ENCODE measurements around the gene VIPR2. TPM values are rescaled to one million over a fixed set of nuclear protein-coding genes. Genes with fewer than 3 reads are reported as not detected.

The VIPR2 gene
- polyA plus RNA-seq, 3 donors: not detected

DNA sequence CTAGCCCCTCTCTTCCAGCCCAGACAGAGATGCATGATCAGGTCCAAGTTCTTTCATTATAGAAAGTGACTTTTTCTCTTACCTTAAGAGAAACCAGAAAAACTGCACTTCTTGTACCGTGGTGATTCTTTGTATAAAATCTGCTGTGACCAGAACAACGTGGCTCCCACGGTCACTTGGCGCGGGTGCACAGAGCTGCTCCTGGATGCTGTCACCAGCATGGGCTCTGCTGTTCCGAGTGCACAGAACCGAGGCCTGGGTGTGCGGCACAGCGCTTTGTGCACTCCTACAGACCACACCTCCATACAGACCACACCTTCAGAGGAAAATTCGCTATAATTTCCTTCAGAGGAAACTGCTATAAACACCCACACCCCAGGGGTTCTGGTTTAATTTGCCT lies 26.0 kb downstream of the VIPR2 start:
- DNase-seq: no peak
- no peaks in the 10 kb centered on the region for H3K36me3 Mint-ChIP-seq
- no peaks in the 10 kb centered on the region for H3K4me1 ChIP-seq (ENCODE audit: control insufficient read depth in 1 of 2, insufficient read depth in 2 of 2, low read length in 2 of 2)

DNA sequence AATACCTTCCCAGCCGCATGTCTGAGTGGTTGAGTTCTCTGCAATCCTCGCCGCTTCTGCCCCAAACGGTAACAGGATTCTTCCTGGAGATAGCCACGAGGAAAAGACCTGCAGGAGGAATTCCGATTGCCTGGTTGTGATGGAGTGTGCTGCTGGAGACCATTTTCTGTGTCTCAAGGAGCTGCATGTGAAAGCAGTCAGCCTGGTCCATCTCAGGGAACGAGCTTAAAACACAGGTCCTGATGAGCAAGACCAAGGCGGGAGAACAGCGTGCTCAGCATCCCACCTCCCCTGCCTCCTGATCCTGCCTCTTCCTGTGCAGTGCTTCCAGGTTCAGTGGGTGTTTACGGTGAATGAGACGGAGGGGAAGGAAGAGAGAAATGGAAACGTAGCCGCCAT lies 26.5 kb downstream of the VIPR2 start:
- Histone ChIP-seq H3K4me3 (replicated peaks in 1 of 3; ENCODE audit: low read depth in 2 of 3, low read length in 3 of 3) (no peak overlapping the region), H4K20me1 (ENCODE audit: insufficient read depth, low read length) (no peaks in the 10 kb centered on the region)
- no peak for DNase-seq

More for the DNA sequence above, 26.0 kb downstream of the VIPR2 start:
- Histone ChIP-seq H4K20me1 (ENCODE audit: insufficient read depth, low read length) (no peaks in the 10 kb centered on the region), H3K79me2 (ENCODE audit: insufficient read depth, low read length) (no peaks in the 10 kb centered on the region), H3K9ac (ENCODE audit: insufficient read depth, low read length, poor library complexity, severe bottlenecking) (no peak overlapping the region), H3K4me3 (replicated peaks in 1 of 3; ENCODE audit: low read depth in 2 of 3, low read length in 3 of 3) (no peak overlapping the region), H3K36me3 (replicated peaks in 1 of 2; ENCODE audit: control insufficient read depth in 1 of 2, insufficient read depth in 2 of 2, low read length in 2 of 2) (no peaks in the 10 kb centered on the region), H3K9me3 (replicated peaks in 1 of 2; ENCODE audit: control insufficient read depth in 1 of 2, insufficient read depth in 1 of 2, low read length in 2 of 2) (no peaks in the 10 kb centered on the region), H2AFZ (ENCODE audit: insufficient read depth, low read depth, low read length, poor library complexity, severe bottlenecking) (no peak overlapping the region), H3K27ac (ENCODE audit: low read depth in 1 of 2, low read length in 2 of 2) (no peak overlapping the region), H3K4me2 (replicated peaks; ENCODE audit: extremely low read depth, low read length, poor library complexity, severe bottlenecking) (no peak overlapping the region), H3K27me3 (ENCODE audit: control insufficient read depth in 2 of 2, insufficient read depth in 2 of 2, low read length in 2 of 2) (no peaks in the 10 kb centered on the region)
- intact Hi-C loops (cut with micrococcal nuclease): no loop called here
- H3K4me1 Mint-ChIP-seq: no peaks in the 10 kb centered on the region
- H3K27ac Mint-ChIP-seq: no peak overlapping the region
- 95% methylated on average over 6 of the region's 10 CpGs for WGBS (ENCODE audit: insufficient coverage)
- peaks cover 10 to 17% (median 13%) of the 10 kb centered on the region in 3 donors for H3K27me3 Mint-ChIP-seq (ENCODE audit: low read depth in 3 of 3)
- no peak overlapping the region for H3K4me3 Mint-ChIP-seq
- peaks cover 0 to 9% (median 0%) of the 10 kb centered on the region in 7 donors for H3K9me3 Mint-ChIP-seq
- TF ChIP-seq, protein P1, sequence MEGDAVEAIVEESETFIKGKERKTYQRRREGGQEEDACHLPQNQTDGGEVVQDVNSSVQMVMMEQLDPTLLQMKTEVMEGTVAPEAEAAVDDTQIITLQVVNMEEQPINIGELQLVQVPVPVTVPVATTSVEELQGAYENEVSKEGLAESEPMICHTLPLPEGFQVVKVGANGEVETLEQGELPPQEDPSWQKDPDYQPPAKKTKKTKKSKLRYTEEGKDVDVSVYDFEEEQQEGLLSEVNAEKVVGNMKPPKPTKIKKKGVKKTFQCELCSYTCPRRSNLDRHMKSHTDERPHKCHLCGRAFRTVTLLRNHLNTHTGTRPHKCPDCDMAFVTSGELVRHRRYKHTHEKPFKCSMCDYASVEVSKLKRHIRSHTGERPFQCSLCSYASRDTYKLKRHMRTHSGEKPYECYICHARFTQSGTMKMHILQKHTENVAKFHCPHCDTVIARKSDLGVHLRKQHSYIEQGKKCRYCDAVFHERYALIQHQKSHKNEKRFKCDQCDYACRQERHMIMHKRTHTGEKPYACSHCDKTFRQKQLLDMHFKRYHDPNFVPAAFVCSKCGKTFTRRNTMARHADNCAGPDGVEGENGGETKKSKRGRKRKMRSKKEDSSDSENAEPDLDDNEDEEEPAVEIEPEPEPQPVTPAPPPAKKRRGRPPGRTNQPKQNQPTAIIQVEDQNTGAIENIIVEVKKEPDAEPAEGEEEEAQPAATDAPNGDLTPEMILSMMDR (IDR thresholded peaks at IDR 0.05): no peak

More for the DNA sequence above, 26.5 kb downstream of the VIPR2 start:
- Histone ChIP-seq H3K9ac (ENCODE audit: insufficient read depth, low read length, poor library complexity, severe bottlenecking) (no peak overlapping the region), H3K79me2 (ENCODE audit: insufficient read depth, low read length) (no peaks in the 10 kb centered on the region), H3K4me1 (ENCODE audit: control insufficient read depth in 1 of 2, insufficient read depth in 2 of 2, low read length in 2 of 2) (no peaks in the 10 kb centered on the region), H2AFZ (ENCODE audit: insufficient read depth, low read depth, low read length, poor library complexity, severe bottlenecking) (no peak overlapping the region), H3K27me3 (ENCODE audit: control insufficient read depth in 2 of 2, insufficient read depth in 2 of 2, low read length in 2 of 2) (no peaks in the 10 kb centered on the region), H3K9me3 (replicated peaks in 1 of 2; ENCODE audit: control insufficient read depth in 1 of 2, insufficient read depth in 1 of 2, low read length in 2 of 2) (no peaks in the 10 kb centered on the region), H3K27ac (ENCODE audit: low read depth in 1 of 2, low read length in 2 of 2) (no peak overlapping the region), H3K36me3 (replicated peaks in 1 of 2; ENCODE audit: control insufficient read depth in 1 of 2, insufficient read depth in 2 of 2, low read length in 2 of 2) (no peaks in the 10 kb centered on the region), H3K4me2 (replicated peaks; ENCODE audit: extremely low read depth, low read length, poor library complexity, severe bottlenecking) (no peak overlapping the region)
- H3K4me3 Mint-ChIP-seq: no peak overlapping the region
- H3K9me3 Mint-ChIP-seq: peaks cover 0 to 9% (median 0%) of the 10 kb centered on the region in 7 donors
- TF ChIP-seq, protein P1 (IDR thresholded peaks at IDR 0.05): no peak
- intact Hi-C loops (cut with micrococcal nuclease): no loop called here
- H3K4me1 Mint-ChIP-seq: no peaks in the 10 kb centered on the region
- WGBS (ENCODE audit: insufficient coverage): 78% methylated on average over 5 of the region's 13 CpGs
- peaks cover 13 to 21% (median 17%) of the 10 kb centered on the region in 3 donors for H3K27me3 Mint-ChIP-seq (ENCODE audit: low read depth in 3 of 3)
- H3K27ac Mint-ChIP-seq: no peak overlapping the region
- no peaks in the 10 kb centered on the region for H3K36me3 Mint-ChIP-seq

Data from CD14-positive monocyte (primary cell).